ENCODE results near the gene ZBTB21. TPM values are rescaled to one million over a fixed set of nuclear protein-coding genes. Genes with fewer than 3 reads are reported as not detected.

Gene ZBTB21
- total and polyA plus RNA-seq, 9 donors: 4.1 to 41.4 (median 21.9) TPM

- 30 to 34% (median 32%) methylated on average over 9 of the region's 9 CpGs for WGBS, 3 donors
- Histone ChIP-seq H3K9me3 (no peaks in the 10 kb centered on the region), H3K4me1 (ENCODE audit: insufficient read depth) (peaks cover 5% of the 10 kb centered on the region), H3K4me3 (no peak overlapping the region), H3K27ac (no peak overlapping the region), H3K27me3 (no peaks in the 10 kb centered on the region), H3K36me3 (no peaks in the 10 kb centered on the region)
- peak in 2 of 5 donors; percentile 23 to 24 for DNase-seq
- intact Hi-C loops (cut with DNase I): loop anchor here in 1 of 4 donors (5.0 kb wide), 1 partner anchor 1311 kb away; no protein-coding TSS in a partner anchor
- TF ChIP-seq POLR2A (IDR thresholded peaks at IDR 0.05) (no peak), EP300 (IDR thresholded peaks at IDR 0.05) (no peak), CTCF (IDR thresholded peaks at IDR 0.05) (no peak)
Observed at GRCh38 chr21:42026082-42026435, 15.9 kb upstream of the ZBTB21 start.

- TF ChIP-seq EP300 (IDR thresholded peaks at IDR 0.05) (no peak), POLR2A (IDR thresholded peaks at IDR 0.05) (no peak), CTCF (IDR thresholded peaks at IDR 0.05) (no peak)
- intact Hi-C loops (cut with DNase I): loop anchor here in 1 of 4 donors (5.0 kb wide), 1 partner anchor 1312 kb away; no protein-coding TSS in a partner anchor
- Histone ChIP-seq H3K4me3 (no peak overlapping the region), H3K27me3 (no peaks in the 10 kb centered on the region), H3K4me1 (ENCODE audit: insufficient read depth) (peaks cover 5% of the 10 kb centered on the region), H3K27ac (no peak overlapping the region), H3K36me3 (no peaks in the 10 kb centered on the region), H3K9me3 (no peaks in the 10 kb centered on the region)
- DNase-seq: peak in 1 of 5 donors; percentile 16
- WGBS, 3 donors: 44 to 49% (median 45%) methylated on average over 12 of the region's 12 CpGs
Observed at GRCh38 chr21:42025376-42026081, 15.4 kb upstream of the ZBTB21 start.

- Histone ChIP-seq H3K4me1 (ENCODE audit: insufficient read depth) (peaks cover 5% of the 10 kb centered on the region), H3K27me3 (no peaks in the 10 kb centered on the region), H3K27ac (no peak overlapping the region), H3K9me3 (no peaks in the 10 kb centered on the region), H3K36me3 (no peaks in the 10 kb centered on the region), H3K4me3 (no peak overlapping the region)
- no peak for DNase-seq
- TF ChIP-seq POLR2A (IDR thresholded peaks at IDR 0.05) (no peak), CTCF (IDR thresholded peaks at IDR 0.05) (no peak), EP300 (IDR thresholded peaks at IDR 0.05) (no peak)
- 94 to 96% (median 95%) methylated on average over 11 of the region's 11 CpGs for WGBS, 3 donors
- intact Hi-C loops (cut with DNase I): no loop called here
Observed at GRCh38 chr21:42022906-42023305, 12.7 kb upstream of the ZBTB21 start.

- H3K4me1 ChIP-seq (ENCODE audit: insufficient read depth): peaks cover 1% of the 10 kb centered on the region
- H3K27me3 ChIP-seq: no peaks in the 10 kb centered on the region
- intact Hi-C loops (cut with DNase I): no loop called here
- DNase-seq: no peak
- TF ChIP-seq EP300 (IDR thresholded peaks at IDR 0.05) (no peak), CTCF (IDR thresholded peaks at IDR 0.05) (no peak), POLR2A (IDR thresholded peaks at IDR 0.05) (no peak)
- no peaks in the 10 kb centered on the region for H3K9me3 ChIP-seq
- H3K4me3 ChIP-seq: no peak overlapping the region
- H3K36me3 ChIP-seq: no peaks in the 10 kb centered on the region
- no peak overlapping the region for H3K27ac ChIP-seq
- WGBS, 3 donors: 70 to 75% (median 74%) methylated on average over 12 of the region's 12 CpGs
Observed at GRCh38 chr21:42022091-42022430, 11.9 kb upstream of the ZBTB21 start.
